Natural killer cell (primary cell): Measurements from ENCODE around the gene TMEM132A. TPM values are rescaled to one million over a fixed set of nuclear protein-coding genes. Genes with fewer than 3 reads are reported as not detected.

Experiments
- ATAC-seq, 3 donors: fragments of 150-1000 bp in 2 of 3; fragments of 200-7000 bp in 1 of 3; cut with Tn5 transposase; 1 replicate in 1 of 3; 2 replicates in 2 of 3; pipeline ENCODE4 v1.10.0; 2021; ENCODE audit warnings: mild to moderate bottlenecking in 2 of 3, moderate library complexity in 2 of 3
- DNase-seq, 2 donors: peaks; one replicate each; pipeline versions ENCODE4 v3.0.0 to v3.0.0-alpha.2; 2013 to 2021; ENCODE audit warnings: mixed read lengths in 1 of 2
- H3K27ac ChIP-seq: one replicate; pipeline ENCODE4 v1.5.1; 2013; ENCODE audit warnings: mild to moderate bottlenecking, low read length
- H3K27me3 ChIP-seq: one replicate; pipeline ENCODE4 v1.6.1; 2013; ENCODE audit warnings: low read length; ENCODE audit not compliant: control insufficient read depth, insufficient read depth
- H3K36me3 ChIP-seq: one replicate; pipeline ENCODE4 v1.6.1; 2013; ENCODE audit warnings: low read length; ENCODE audit not compliant: control insufficient read depth, insufficient read depth
- H3K4me1 ChIP-seq: one replicate; pipeline ENCODE4 v1.6.1; 2013; ENCODE audit warnings: low read length; ENCODE audit not compliant: control insufficient read depth, insufficient read depth
- H3K4me3 ChIP-seq: one replicate; pipeline ENCODE4 v1.5.1; 2013; ENCODE audit warnings: low read length
- H3K9me3 ChIP-seq: one replicate; pipeline ENCODE4 v1.6.1; 2013; ENCODE audit warnings: low read length; ENCODE audit not compliant: control insufficient read depth, insufficient read depth
- H3K27ac Mint-ChIP-seq, 2 donors: one replicate each; pipeline ENCODE4 v1.8.0; 2022; ENCODE audit warnings: mild to moderate bottlenecking in 2 of 2, mixed read lengths in 2 of 2, moderate library complexity in 1 of 2
- H3K27me3 Mint-ChIP-seq, 2 donors: one replicate each; pipeline ENCODE4 v1.8.0; 2022; ENCODE audit warnings: low read depth in 2 of 2, mixed read lengths in 2 of 2
- H3K36me3 Mint-ChIP-seq: one replicate; pipeline ENCODE4 v1.8.0; 2022; ENCODE audit warnings: mixed read lengths
- H3K4me1 Mint-ChIP-seq, 2 donors: one replicate each; pipeline ENCODE4 v1.8.0; 2022; ENCODE audit warnings: mixed read lengths in 2 of 2
- H3K4me3 Mint-ChIP-seq: one replicate; pipeline ENCODE4 v1.8.0; 2022; ENCODE audit warnings: mild to moderate bottlenecking, moderate library complexity, mixed read lengths
- H3K9me3 Mint-ChIP-seq, 2 donors: one replicate each; pipeline ENCODE4 v1.8.0; 2022; ENCODE audit warnings: mixed read lengths in 2 of 2
- CTCF ChIP-seq: fragments of 200-600 bp; IDR thresholded peaks from one replicate; pipeline ENCODE4 v1.8.0; 2022; ENCODE audit warnings: antibody characterized with exemption
- WGBS: methylation state at CpG from one replicate; pipeline ENCODE4 v1.1.7; 2013; ENCODE audit warnings: missing lambda C conversion rate; ENCODE audit not compliant: insufficient coverage; 5-methylcytosine and 5-hydroxymethylcytosine counted together
- intact Hi-C: fragments of 100-400 bp; cut with micrococcal nuclease; formaldehyde crosslinking; loops from one replicate; pipeline ENCODE4 v1.14.2; 2022
- total RNA-seq, 4 donors: library from RNA; stranded (reverse); fragments of 120-200 nt in 1 of 4; gene quantifications; one replicate each; pipeline versions ENCODE4 v1.2.3 to v1.2.4, GENCODE V29; 2013 to 2022

The TMEM132A gene
- total RNA-seq, 3 donors from 2014 or later (not counting 1 experiment from before 2014, with no cell fraction given): not detected

- Histone ChIP-seq H3K36me3 (peaks cover 36% of the 10 kb centered on the region), H3K9me3 (no peaks in the 10 kb centered on the region), H3K27me3 (peaks cover 19% of the 10 kb centered on the region), H3K27ac (no peak overlapping the region), H3K4me1 (peaks cover 26% of the 10 kb centered on the region), H3K4me3 (no peak overlapping the region)
- intact Hi-C loops: no loop called here
- peaks cover 8% of the 10 kb centered on the region for H3K36me3 Mint-ChIP-seq
- H3K27me3 Mint-ChIP-seq: peaks cover 7 to 17% of the 10 kb centered on the region in 2 donors
- ATAC-seq: no peak
- no peak for DNase-seq
- no peak overlapping the region for H3K4me3 Mint-ChIP-seq
- H3K9me3 Mint-ChIP-seq: no peaks in the 10 kb centered on the region
- no peak for TF ChIP-seq CTCF
- H3K4me1 Mint-ChIP-seq: peaks cover 13 to 24% of the 10 kb centered on the region in 2 donors
- WGBS: 96% methylated on average over 23 of the region's 23 CpGs
- no peak overlapping the region for H3K27ac Mint-ChIP-seq
Measured at GRCh38 chr11:60921777-60922335, 2.4 kb upstream of the TMEM132A start.

GRCh38 chr11:60922906-60923305 lies 1.4 kb upstream of the TMEM132A start:
- Mint-ChIP-seq H3K4me3 (peak overlapping the region; percentile 76), H3K9me3 (no peaks in the 10 kb centered on the region), H3K4me1 (peaks cover 8 to 19% of the 10 kb centered on the region in 2 donors), H3K27ac (no peak overlapping the region), H3K27me3 (peaks cover 7 to 23% of the 10 kb centered on the region in 2 donors), H3K36me3 (peaks cover 8% of the 10 kb centered on the region)
- peaks cover 36% of the 10 kb centered on the region for H3K36me3 ChIP-seq
- intact Hi-C loops: no loop called here
- H3K27ac ChIP-seq: no peak overlapping the region
- H3K9me3 ChIP-seq: no peaks in the 10 kb centered on the region
- peaks cover 24% of the 10 kb centered on the region for H3K4me1 ChIP-seq
- TF ChIP-seq CTCF: no peak
- H3K27me3 ChIP-seq: peaks cover 19% of the 10 kb centered on the region
- DNase-seq (no peak), ATAC-seq (no peak)
- WGBS: 93% methylated on average over 6 of the region's 6 CpGs
- no peak overlapping the region for H3K4me3 ChIP-seq

- no peak for TF ChIP-seq CTCF
- no peak for ATAC-seq
- no peak overlapping the region for H3K27ac Mint-ChIP-seq
- no peaks in the 10 kb centered on the region for H3K9me3 Mint-ChIP-seq
- peaks cover 8% of the 10 kb centered on the region for H3K36me3 Mint-ChIP-seq
- peaks cover 7 to 23% of the 10 kb centered on the region in 2 donors for H3K27me3 Mint-ChIP-seq
- H3K4me3 Mint-ChIP-seq: peak overlapping the region; percentile 76
- H3K4me3 ChIP-seq: no peak overlapping the region
- WGBS: 95% methylated on average over 4 of the region's 5 CpGs
- intact Hi-C loops: no loop called here
- H3K36me3 ChIP-seq: peaks cover 36% of the 10 kb centered on the region
- H3K27me3 ChIP-seq: peaks cover 19% of the 10 kb centered on the region
- H3K27ac ChIP-seq: no peak overlapping the region
- H3K4me1 ChIP-seq: peaks cover 24% of the 10 kb centered on the region
- H3K4me1 Mint-ChIP-seq: peaks cover 8 to 19% of the 10 kb centered on the region in 2 donors
- DNase-seq: no peak
- H3K9me3 ChIP-seq: no peaks in the 10 kb centered on the region
Measured at GRCh38 chr11:60923326-60923725, 934 bp upstream of the TMEM132A start.

- H3K4me3 Mint-ChIP-seq: peak overlapping the region; percentile 60
- no peak for TF ChIP-seq CTCF
- peaks cover 24% of the 10 kb centered on the region for H3K4me1 ChIP-seq
- no peak for ATAC-seq
- H3K4me3 ChIP-seq: no peak overlapping the region
- H3K36me3 ChIP-seq: peaks cover 36% of the 10 kb centered on the region
- intact Hi-C loops: no loop called here
- peaks cover 7 to 23% of the 10 kb centered on the region in 2 donors for H3K27me3 Mint-ChIP-seq
- H3K36me3 Mint-ChIP-seq: peaks cover 8% of the 10 kb centered on the region
- DNase-seq: no peak
- no peaks in the 10 kb centered on the region for H3K9me3 Mint-ChIP-seq
- H3K27me3 ChIP-seq: peaks cover 19% of the 10 kb centered on the region
- H3K9me3 ChIP-seq: no peaks in the 10 kb centered on the region
- H3K27ac Mint-ChIP-seq: no peak overlapping the region
- no peak overlapping the region for H3K27ac ChIP-seq
- peaks cover 8 to 19% of the 10 kb centered on the region in 2 donors for H3K4me1 Mint-ChIP-seq
- 70% methylated on average over 6 of the region's 6 CpGs for WGBS
Measured at GRCh38 chr11:60923800-60924109, 505 bp upstream of the TMEM132A start.
